Loucy (cell line): ENCODE results near the gene HBD.

Source experiments
- H2AFZ ChIP-seq: fragments of 200-600 bp; sonication (generic); 2 replicates; pipeline ENCODE4 v1.6.0; 2016; ENCODE audit warnings: antibody characterized with exemption, mild to moderate bottlenecking, low read length, moderate library complexity
- H3F3A ChIP-seq: fragments of 200-600 bp; 2 replicates; pipeline ENCODE4 v1.6.0; 2016; ENCODE audit warnings: antibody characterized with exemption, low read depth, mild to moderate bottlenecking
- H3K27me3 ChIP-seq: fragments of 200-600 bp; sonication (generic); 2 replicates; pipeline ENCODE4 v1.6.1; 2014; ENCODE audit warnings: low read length, mild to moderate bottlenecking; ENCODE audit not compliant: insufficient read depth, poor library complexity, severe bottlenecking
- H3K36me3 ChIP-seq: fragments of 200-600 bp; sonication (generic); 2 replicates; pipeline ENCODE4 v1.6.1; 2016; ENCODE audit warnings: low read length; ENCODE audit not compliant: insufficient read depth
- H3K4me1 ChIP-seq: fragments of 200-600 bp; sonication (generic); 2 replicates; pipeline ENCODE4 v1.5.1; 2014; ENCODE audit warnings: low read length, mild to moderate bottlenecking; ENCODE audit not compliant: insufficient read depth, poor library complexity, severe bottlenecking
- H3K4me2 ChIP-seq: fragments of 200-600 bp; sonication (generic); 2 replicates; pipeline ENCODE4 v1.6.0; 2014; ENCODE audit warnings: antibody characterized with exemption, low read length, low read depth, mild to moderate bottlenecking; ENCODE audit not compliant: poor library complexity, severe bottlenecking
- H3K4me3 ChIP-seq: fragments of 200-600 bp; sonication (generic); 2 replicates; pipeline ENCODE4 v1.5.1; 2014; ENCODE audit warnings: low read length, mild to moderate bottlenecking, mixed read lengths; ENCODE audit not compliant: poor library complexity, severe bottlenecking
- H3K79me2 ChIP-seq: fragments of 200-600 bp; sonication (generic); 2 replicates; pipeline ENCODE4 v1.6.1; 2014; ENCODE audit warnings: low read length; ENCODE audit not compliant: insufficient read depth
- H3K9ac ChIP-seq: fragments of 200-600 bp; sonication (generic); 2 replicates; pipeline ENCODE4 v1.6.0; 2014; ENCODE audit warnings: mild to moderate bottlenecking, low read depth, low read length, moderate library complexity; ENCODE audit not compliant: poor library complexity, severe bottlenecking
- H3K9me2 ChIP-seq: fragments of 200-600 bp; sonication (generic); replicated peaks from 2 replicates; pipeline ENCODE4 v1.6.1; 2016; ENCODE audit warnings: low read depth, low read length, mixed read lengths
- H3K9me3 ChIP-seq: fragments of 200-600 bp; sonication (generic); 2 replicates; pipeline ENCODE4 v1.6.1; 2014; ENCODE audit warnings: mild to moderate bottlenecking, antibody characterized with exemption, low read length, low read depth; ENCODE audit not compliant: insufficient read depth
- H4K20me1 ChIP-seq: fragments of 200-600 bp; sonication (generic); 2 replicates; pipeline ENCODE4 v1.6.0; 2014; ENCODE audit warnings: antibody characterized with exemption, low read length, mild to moderate bottlenecking; ENCODE audit not compliant: insufficient read depth, poor library complexity, severe bottlenecking
- EZH2phosphoT487 ChIP-seq: fragments of 200-600 bp; IDR thresholded peaks from 2 replicates; pipeline ENCODE4 v1.6.1; 2018; ENCODE audit warnings: antibody characterized with exemption, mild to moderate bottlenecking, moderate library complexity, borderline replicate concordance
- TF ChIP-seq, protein P1 (sequence below): fragments of 200-600 bp; sonication (generic); conservative IDR thresholded peaks from 2 replicates; pipeline ENCODE4 v1.5.1; 2014; ENCODE audit warnings: mild to moderate bottlenecking, antibody characterized with exemption, low read length

The HBD gene

DNA sequence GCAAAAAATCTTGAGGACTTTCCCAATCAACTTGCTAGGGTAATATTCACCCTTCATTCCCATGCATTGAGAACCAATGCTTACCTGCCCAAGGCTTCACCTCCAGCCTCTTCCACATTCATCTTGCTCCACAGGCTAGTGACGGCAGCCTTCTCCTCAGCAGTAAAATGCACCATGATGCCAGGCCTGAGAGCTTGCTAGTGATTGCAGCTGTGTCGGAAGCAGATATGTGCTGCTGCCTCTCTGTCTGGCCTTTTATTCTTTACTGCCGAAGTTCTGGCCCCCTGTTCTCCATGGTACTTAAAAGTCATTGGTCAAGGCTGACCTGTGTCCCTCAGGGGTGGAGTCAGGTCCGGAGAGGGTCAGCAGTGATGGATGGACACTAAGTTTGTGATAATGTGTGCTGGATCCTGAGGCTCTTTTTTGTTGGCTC lies 35.4 kb upstream of the HBD start, which contains the start of gene HBE1:
TSS of gene HBE1 (minus strand) at position 231 of the 433 bp plus-strand sequence. CDS start at position 176, 55 bp downstream.
- Histone ChIP-seq H3K36me3 (no peaks in the 10 kb centered on the region), H3F3A (no peaks in the 10 kb centered on the region), H3K9ac (no peak within 1 kb of the TSS), H3K4me3 (no peak within 1 kb of the TSS), H3K27me3 (no peaks in the 10 kb centered on the region), H3K9me2 (no peaks in the 10 kb centered on the region), H2AFZ (no peak within 1 kb of the TSS), H4K20me1 (no peaks in the 10 kb centered on the region), H3K79me2 (no peaks in the 10 kb centered on the region), H3K9me3 (no peaks in the 10 kb centered on the region), H3K4me1 (no peaks in the 10 kb centered on the region), H3K4me2 (no peak within 1 kb of the TSS)
- TF ChIP-seq, protein P1, sequence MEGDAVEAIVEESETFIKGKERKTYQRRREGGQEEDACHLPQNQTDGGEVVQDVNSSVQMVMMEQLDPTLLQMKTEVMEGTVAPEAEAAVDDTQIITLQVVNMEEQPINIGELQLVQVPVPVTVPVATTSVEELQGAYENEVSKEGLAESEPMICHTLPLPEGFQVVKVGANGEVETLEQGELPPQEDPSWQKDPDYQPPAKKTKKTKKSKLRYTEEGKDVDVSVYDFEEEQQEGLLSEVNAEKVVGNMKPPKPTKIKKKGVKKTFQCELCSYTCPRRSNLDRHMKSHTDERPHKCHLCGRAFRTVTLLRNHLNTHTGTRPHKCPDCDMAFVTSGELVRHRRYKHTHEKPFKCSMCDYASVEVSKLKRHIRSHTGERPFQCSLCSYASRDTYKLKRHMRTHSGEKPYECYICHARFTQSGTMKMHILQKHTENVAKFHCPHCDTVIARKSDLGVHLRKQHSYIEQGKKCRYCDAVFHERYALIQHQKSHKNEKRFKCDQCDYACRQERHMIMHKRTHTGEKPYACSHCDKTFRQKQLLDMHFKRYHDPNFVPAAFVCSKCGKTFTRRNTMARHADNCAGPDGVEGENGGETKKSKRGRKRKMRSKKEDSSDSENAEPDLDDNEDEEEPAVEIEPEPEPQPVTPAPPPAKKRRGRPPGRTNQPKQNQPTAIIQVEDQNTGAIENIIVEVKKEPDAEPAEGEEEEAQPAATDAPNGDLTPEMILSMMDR, result no peak
- TF ChIP-seq EZH2phosphoT487, result no peak

DNA sequence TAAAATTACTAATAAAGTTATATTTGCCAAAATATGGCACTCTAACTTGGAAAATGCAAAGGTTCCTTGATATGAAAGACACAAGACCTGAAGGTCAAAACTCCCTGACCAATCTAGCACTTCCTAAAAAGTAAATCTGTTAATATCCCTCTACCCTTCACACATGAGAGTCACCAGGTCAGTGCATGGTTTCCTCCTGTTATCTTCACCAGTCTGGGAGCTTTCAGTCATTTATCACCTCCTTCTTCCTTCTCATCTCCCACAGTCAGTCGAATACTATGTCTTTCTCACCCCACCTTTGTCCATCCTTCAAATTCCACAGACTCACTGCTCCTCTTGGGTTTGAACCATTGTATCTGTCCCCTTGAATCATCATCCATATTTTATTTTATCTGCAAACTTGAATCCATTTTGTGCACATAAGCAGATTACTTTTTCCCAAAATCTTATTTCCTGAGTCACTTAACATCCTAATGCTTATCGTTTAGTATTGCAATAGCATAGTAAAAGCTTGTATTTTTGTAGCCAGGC lies 32.8 kb upstream of the HBD start:
- no peak overlapping the region for H3K9ac ChIP-seq
- H3F3A ChIP-seq, result no peaks in the 10 kb centered on the region
- H3K27me3 ChIP-seq, result no peaks in the 10 kb centered on the region
- H3K79me2 ChIP-seq, result no peaks in the 10 kb centered on the region
- no peaks in the 10 kb centered on the region for H3K4me1 ChIP-seq
- no peak overlapping the region for H3K4me3 ChIP-seq
- H3K9me3 ChIP-seq, result no peaks in the 10 kb centered on the region
- H4K20me1 ChIP-seq, result no peaks in the 10 kb centered on the region
- H3K4me2 ChIP-seq, result no peak overlapping the region
- H2AFZ ChIP-seq, result no peak overlapping the region
- no peaks in the 10 kb centered on the region for H3K36me3 ChIP-seq
- H3K9me2 ChIP-seq, result no peaks in the 10 kb centered on the region
- TF ChIP-seq, protein P1, result no peak
- TF ChIP-seq EZH2phosphoT487, result no peak

DNA sequence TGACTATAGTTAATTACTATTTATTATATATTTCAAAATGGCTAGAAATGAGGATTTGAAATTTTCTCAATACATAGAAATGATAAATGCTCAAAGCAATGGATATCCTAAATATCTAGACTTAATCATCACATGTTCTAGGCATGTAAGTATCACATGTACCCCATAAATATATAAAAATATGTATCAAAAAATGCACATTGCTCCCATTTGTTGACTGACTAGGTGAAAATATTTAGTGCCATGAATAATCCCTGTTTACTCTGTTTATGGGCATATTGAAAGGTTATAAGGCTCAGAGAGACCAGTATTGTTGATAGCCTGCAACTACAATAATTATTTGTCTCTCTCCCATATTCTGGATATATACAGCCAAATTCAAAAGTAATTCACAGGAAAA lies 32.3 kb upstream of the HBD start:
- Histone ChIP-seq H3K9ac (no peak overlapping the region), H3F3A (no peaks in the 10 kb centered on the region), H3K79me2 (no peaks in the 10 kb centered on the region), H3K9me2 (no peaks in the 10 kb centered on the region), H3K4me3 (no peak overlapping the region), H4K20me1 (no peaks in the 10 kb centered on the region), H3K4me2 (no peak overlapping the region), H3K9me3 (no peaks in the 10 kb centered on the region), H2AFZ (no peak overlapping the region), H3K36me3 (no peaks in the 10 kb centered on the region), H3K27me3 (no peaks in the 10 kb centered on the region), H3K4me1 (no peaks in the 10 kb centered on the region)
- TF ChIP-seq, protein P1, result no peak
- no peak for TF ChIP-seq EZH2phosphoT487
